Measurements from ENCODE around the gene EHD2. TPM values are rescaled to one million over a fixed set of nuclear protein-coding genes. Genes with fewer than 3 reads are reported as not detected.
"Not testable (repeated sequence)": the region's sequence is repeated elsewhere in the genome, so short reads cannot be mapped to it uniquely, and the experiment has no call there.

Gene EHD2
- total RNA-seq, 6 experiments from 2014 or later: 321 to 395 (median 334) TPM

DNA sequence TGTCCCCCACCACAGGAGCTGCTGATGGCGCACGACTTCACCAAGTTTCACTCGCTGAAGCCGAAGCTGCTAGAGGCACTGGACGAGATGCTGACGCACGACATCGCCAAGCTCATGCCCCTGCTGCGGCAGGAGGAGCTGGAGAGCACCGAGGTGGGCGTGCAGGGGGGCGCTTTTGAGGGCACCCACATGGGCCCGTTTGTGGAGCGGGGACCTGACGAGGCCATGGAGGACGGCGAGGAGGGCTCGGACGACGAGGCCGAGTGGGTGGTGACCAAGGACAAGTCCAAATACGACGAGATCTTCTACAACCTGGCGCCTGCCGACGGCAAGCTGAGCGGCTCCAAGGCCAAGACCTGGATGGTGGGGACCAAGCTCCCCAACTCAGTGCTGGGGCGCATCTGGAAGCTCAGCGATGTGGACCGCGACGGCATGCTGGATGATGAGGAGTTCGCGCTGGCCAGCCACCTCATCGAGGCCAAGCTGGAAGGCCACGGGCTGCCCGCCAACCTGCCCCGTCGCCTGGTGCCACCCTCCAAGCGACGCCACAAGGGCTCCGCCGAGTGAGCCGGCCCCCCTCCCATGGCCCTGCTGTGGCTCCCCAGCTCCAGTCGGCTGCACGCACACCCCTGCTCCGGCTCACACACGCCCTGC, 27.8 kb downstream of the EHD2 start:
- TF ChIP-seq, protein P1, sequence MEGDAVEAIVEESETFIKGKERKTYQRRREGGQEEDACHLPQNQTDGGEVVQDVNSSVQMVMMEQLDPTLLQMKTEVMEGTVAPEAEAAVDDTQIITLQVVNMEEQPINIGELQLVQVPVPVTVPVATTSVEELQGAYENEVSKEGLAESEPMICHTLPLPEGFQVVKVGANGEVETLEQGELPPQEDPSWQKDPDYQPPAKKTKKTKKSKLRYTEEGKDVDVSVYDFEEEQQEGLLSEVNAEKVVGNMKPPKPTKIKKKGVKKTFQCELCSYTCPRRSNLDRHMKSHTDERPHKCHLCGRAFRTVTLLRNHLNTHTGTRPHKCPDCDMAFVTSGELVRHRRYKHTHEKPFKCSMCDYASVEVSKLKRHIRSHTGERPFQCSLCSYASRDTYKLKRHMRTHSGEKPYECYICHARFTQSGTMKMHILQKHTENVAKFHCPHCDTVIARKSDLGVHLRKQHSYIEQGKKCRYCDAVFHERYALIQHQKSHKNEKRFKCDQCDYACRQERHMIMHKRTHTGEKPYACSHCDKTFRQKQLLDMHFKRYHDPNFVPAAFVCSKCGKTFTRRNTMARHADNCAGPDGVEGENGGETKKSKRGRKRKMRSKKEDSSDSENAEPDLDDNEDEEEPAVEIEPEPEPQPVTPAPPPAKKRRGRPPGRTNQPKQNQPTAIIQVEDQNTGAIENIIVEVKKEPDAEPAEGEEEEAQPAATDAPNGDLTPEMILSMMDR (IDR thresholded peaks at IDR 0.05): no peak
- Mint-ChIP-seq H3K9me3 (peaks cover 8% of the 10 kb centered on the region; the same call in 1 of the 2 replicates), H3K27me3 (ENCODE audit: insufficient read depth) (peaks cover 34% of the 10 kb centered on the region), H3K4me3 (no peak overlapping the region), H3K4me1 (ENCODE audit: low read depth) (peaks cover 42% of the 10 kb centered on the region), H3K36me3 (ENCODE audit: low read depth) (peaks cover 34% of the 10 kb centered on the region), H3K27ac (peak overlapping the region; percentile 98; the same call in 1 of the 2 replicates)
- no peak for DNase-seq

DNA sequence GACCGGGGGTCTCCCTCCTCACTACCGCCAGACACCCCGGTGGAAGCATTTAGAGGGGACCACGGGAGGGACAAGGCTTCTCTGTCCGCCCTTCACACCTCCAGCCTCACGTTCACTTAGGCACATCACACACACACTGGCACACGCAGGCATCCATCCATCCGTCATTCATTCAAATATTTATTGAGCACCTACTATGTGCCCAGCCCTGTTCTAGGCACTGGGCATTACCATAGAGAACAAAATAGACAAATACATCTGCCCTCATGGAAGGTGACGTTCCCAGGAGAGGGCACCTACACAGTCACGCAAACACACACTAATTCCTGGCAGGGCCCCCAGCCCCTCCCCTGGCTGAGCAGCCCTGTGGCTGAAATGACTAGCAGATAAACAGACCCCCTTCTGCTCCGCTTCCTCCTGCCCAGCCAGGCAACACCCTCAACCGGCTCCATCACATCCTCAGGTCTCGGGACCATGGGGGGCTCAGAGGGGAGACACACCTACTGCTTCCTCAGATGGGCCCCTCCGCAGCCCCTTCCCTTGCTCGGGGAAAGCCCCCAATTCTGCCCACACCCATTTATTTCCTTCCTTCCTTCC, 28.4 kb downstream of the EHD2 start:
- TF ChIP-seq, protein P1 (IDR thresholded peaks at IDR 0.05): no peak
- Mint-ChIP-seq H3K4me3 (peak overlapping the region; percentile 99), H3K36me3 (ENCODE audit: low read depth) (peaks cover 27% of the 10 kb centered on the region), H3K9me3 (peaks cover 8% of the 10 kb centered on the region; the same call in 1 of the 2 replicates), H3K27ac (peak overlapping the region; percentile 98), H3K27me3 (ENCODE audit: insufficient read depth) (peaks cover 34% of the 10 kb centered on the region), H3K4me1 (ENCODE audit: low read depth) (peaks cover 39% of the 10 kb centered on the region)
- DNase-seq: no peak

DNA sequence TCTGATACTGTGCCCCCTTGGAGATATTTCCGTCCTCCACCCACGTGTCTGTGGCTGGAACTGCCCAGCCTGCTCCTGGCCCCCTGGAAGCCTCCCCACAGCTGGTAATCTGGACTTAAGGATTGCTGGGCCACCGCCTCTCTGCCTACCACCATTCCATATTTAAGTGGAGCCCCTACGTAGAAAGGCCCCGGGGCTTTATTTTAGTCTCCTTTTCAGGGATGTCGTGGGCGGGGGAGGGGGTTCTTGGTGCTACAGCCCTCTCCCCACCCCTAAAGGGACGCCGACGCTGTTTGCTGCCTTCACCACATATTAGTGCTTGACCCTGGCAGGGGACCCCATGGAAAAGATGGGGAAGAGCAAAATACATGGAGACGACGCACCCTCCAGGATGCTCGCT, 29.4 kb downstream of the EHD2 start:
- TF ChIP-seq, protein P1 (IDR thresholded peaks at IDR 0.05): no peak
- peaks cover 32% of the 10 kb centered on the region for H3K36me3 Mint-ChIP-seq (ENCODE audit: low read depth)
- DNase-seq: no peak
- H3K27me3 Mint-ChIP-seq (ENCODE audit: insufficient read depth): peaks cover 34% of the 10 kb centered on the region
- H3K4me1 Mint-ChIP-seq (ENCODE audit: low read depth): peaks cover 45% of the 10 kb centered on the region
- H3K27ac Mint-ChIP-seq: peak overlapping the region; percentile 98
- peak overlapping the region; percentile 99 for H3K4me3 Mint-ChIP-seq
- H3K9me3 Mint-ChIP-seq: peaks cover 8% of the 10 kb centered on the region; the same call in 1 of the 2 replicates

DNA sequence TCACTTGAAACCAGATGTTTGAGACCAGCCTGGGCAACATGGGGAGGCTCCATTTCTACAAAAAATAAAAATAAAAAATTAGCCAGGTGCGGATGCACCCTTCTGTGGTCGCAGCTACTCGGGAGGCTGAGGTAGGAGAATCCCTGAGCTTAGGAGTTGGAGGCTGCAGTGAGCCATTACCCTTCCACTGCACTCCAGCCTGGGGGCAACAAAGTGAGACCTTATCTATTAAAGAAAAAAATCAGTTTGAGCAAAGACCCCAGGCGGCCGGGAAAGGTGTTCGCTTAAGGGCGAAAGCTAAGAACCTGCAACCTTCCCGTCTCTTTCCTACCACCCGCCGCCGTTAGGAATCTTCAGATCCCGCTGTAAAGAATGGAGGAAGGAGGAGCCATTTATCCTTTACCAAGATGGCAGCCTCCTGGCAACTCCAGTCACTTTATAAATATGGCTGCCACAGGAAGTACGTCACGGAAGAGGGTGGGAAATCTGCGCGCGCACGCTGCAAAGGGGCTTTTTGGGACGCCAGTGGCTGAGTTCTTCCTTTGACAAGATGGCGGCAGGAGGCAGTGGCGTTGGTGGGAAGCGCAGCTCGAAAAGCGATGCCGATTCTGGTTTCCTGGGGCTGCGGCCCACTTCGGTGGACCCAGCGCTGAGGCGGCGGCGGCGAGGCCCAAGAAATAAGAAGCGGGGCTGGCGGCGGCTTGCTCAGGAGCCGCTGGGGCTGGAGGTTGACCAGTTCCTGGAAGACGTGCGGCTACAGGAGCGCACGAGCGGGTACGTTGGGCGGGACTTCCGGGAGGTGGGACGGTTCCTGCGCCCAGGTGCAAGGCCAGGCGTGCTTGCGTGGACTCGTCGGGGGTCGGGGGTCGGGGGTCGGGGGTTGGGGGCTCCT, 32.0 kb downstream of the EHD2 start, which contains the start of gene NOP53:
Gene NOP53, plus strand, starts transcription at position 537 of the 892 bp plus-strand sequence. Its CDS starts 14 bp downstream, at position 551.
- TF ChIP-seq, protein P1 (IDR thresholded peaks at IDR 0.05): 0 out of 2 replicates have a peak, but pooled peaks have one; percentile 6
- Mint-ChIP-seq H3K4me3 (peak within 1 kb of the TSS; percentile 99), H3K27ac (peak within 1 kb of the TSS; percentile 98), H3K9me3 (peaks cover 8% of the 10 kb centered on the region; the same call in 1 of the 2 replicates), H3K27me3 (ENCODE audit: insufficient read depth) (peaks cover 39% of the 10 kb centered on the region), H3K4me1 (ENCODE audit: low read depth) (peaks cover 45% of the 10 kb centered on the region), H3K36me3 (ENCODE audit: low read depth) (peaks cover 37% of the 10 kb centered on the region)
- peak; percentile 96 for DNase-seq

DNA sequence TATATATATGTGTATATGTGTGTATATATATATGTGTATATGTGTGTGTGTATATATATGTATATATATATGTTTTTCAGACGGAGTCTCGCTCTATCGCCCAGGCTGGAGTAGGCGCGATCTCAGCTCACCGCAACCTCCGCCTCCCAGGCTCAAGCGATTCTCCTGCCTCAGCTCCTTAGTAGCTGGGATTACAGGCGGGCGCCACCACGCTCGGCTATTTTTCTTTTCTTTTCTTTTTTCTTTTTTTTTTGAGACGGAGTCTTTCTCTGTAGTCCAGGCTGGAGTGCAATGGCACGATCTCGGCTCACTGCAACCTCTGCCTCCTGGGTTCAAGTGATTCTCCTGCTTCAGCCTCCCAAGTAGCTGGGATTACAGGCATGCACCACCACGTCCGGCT, 32.9 kb downstream of the EHD2 start:
- H3K9me3 Mint-ChIP-seq, H3K27ac Mint-ChIP-seq, DNase-seq: not testable (repeated sequence)
- Mint-ChIP-seq H3K27me3 (ENCODE audit: insufficient read depth) (peaks cover 42% of the 10 kb centered on the region), H3K4me1 (ENCODE audit: low read depth) (peaks cover 45% of the 10 kb centered on the region), H3K4me3 (peak overlapping the region; percentile 99), H3K36me3 (ENCODE audit: low read depth) (peaks cover 38% of the 10 kb centered on the region)
